ENCODE results near the gene MRTFB. TPM values are rescaled to one million over a fixed set of nuclear protein-coding genes. Genes with fewer than 3 reads are reported as not detected.

MRTFB gene
- total and polyA plus RNA-seq, 2 donors (not counting 3 experiments of a cell fraction or from before 2014, with no cell fraction given) = 19.6 to 49.5 TPM

DNA sequence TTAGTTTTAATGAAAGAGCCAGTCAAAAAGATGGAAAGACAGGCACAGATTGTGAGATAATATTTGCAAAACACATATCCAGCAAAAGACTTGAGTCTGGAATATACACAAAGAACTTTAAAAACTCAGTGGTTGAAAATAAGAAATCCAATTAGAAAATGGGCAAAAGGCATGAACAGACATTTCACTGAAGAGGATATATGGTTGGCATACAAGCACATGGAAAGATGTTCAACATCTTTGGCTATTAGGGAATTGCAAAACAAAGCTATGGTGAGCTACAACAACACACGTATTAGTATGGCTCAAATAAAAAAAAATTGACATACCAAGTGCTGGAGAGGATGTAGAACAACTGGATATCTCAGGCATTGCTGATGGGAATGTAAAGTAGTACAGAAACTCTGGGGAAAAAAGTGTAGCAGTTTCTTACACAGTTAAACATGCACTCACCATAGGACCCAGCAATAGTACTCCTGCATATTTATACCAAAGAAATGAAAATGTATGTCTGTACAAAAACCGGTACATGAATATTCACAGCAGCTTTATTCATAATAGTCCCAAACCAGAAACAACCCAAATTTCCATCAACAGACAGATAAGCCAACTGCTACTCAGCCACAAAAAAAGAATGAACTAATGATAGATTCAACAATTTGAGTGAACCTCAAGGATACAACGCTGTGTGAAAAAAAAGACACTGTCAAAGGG, 44.4 kb upstream of the MRTFB start:
- no peaks in the 10 kb centered on the region for H3K27me3 ChIP-seq (ENCODE audit: control insufficient read depth in 2 of 2, insufficient read depth in 2 of 2, low read length in 2 of 2)
- no peaks in the 10 kb centered on the region for H3K36me3 ChIP-seq (ENCODE audit: control insufficient read depth in 2 of 2, extremely low read depth in 1 of 2, insufficient read depth in 2 of 2, low read length in 2 of 2)
- ChIA-PET POLR2A (no interaction called here), CTCF (interaction anchor here (1.2 to 1.7 kb wide), 3 partner anchors 11 to 160 kb away, joined by 3 to 4 read pairs (median 3); no protein-coding TSS in a partner anchor)
- no peak overlapping the region for H3K4me2 ChIP-seq (ENCODE audit: insufficient read depth, low read length)
- no peaks in the 10 kb centered on the region for H3K4me1 ChIP-seq (ENCODE audit: control insufficient read depth, extremely low read depth, insufficient read depth, low read length)
- no peak overlapping the region for H3K4me3 ChIP-seq (replicated peaks in 1 of 3; ENCODE audit: insufficient read depth in 1 of 3, low read depth in 1 of 3, low read length in 3 of 3)
- no TSS peak for BruUV-seq (replicated peaks)
- intact Hi-C loops (cut with micrococcal nuclease) = no loop called here
- no peaks in the 10 kb centered on the region for H3K79me2 ChIP-seq (ENCODE audit: control insufficient read depth, insufficient read depth, low read length)
- no peaks in the 10 kb centered on the region for H3K9me3 ChIP-seq (replicated peaks; ENCODE audit: control insufficient read depth, insufficient read depth, low read length)
- dilution Hi-C loops (cut with MboI; ENCODE audit: extremely low pct_ligation_motif_present, low sequenced_read_pairs) = no loop called here
- DNase-seq (ENCODE audit: low read depth, low spot score) (no peak), FAIRE-seq (no peak)
- H3K27ac ChIP-seq (ENCODE audit: insufficient read depth, low read depth, low read length) = no peak overlapping the region
- no peak overlapping the region for H3K9ac ChIP-seq (replicated peaks; ENCODE audit: extremely low read depth, insufficient read depth, low read length)
- H2AFZ ChIP-seq (ENCODE audit: low read depth, low read length) = no peak overlapping the region
- no peaks in the 10 kb centered on the region for H4K20me1 ChIP-seq (replicated peaks; ENCODE audit: control insufficient read depth, extremely low read depth, insufficient read depth, low read length)
- TF ChIP-seq GATA2 (IDR thresholded peaks at IDR 0.05; ENCODE audit: insufficient read depth, insufficient read length, low read depth, low read length) (no peak), FOS (IDR thresholded peaks at IDR 0.05; ENCODE audit: borderline replicate concordance, insufficient read depth, low read length) (no peak), MYC (IDR thresholded peaks at IDR 0.05; ENCODE audit: low read depth, low read length) (no peak), POLR2AphosphoS5 (IDR thresholded peaks at IDR 0.05; ENCODE audit: insufficient read depth, low read depth, low read length) (no peak), JUN (IDR thresholded peaks at IDR 0.05; ENCODE audit: borderline replicate concordance, insufficient read depth, insufficient read length, low read depth) (no peak), EZH2 (IDR thresholded peaks at IDR 0.05; ENCODE audit: borderline replicate concordance, low read depth, low read length, severe bottlenecking) (no peak), POLR2A (IDR thresholded peaks at IDR 0.05; ENCODE audit: low read depth, low read length) (no peak)
- TF ChIP-seq, protein P1, sequence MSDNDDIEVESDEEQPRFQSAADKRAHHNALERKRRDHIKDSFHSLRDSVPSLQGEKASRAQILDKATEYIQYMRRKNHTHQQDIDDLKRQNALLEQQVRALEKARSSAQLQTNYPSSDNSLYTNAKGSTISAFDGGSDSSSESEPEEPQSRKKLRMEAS (IDR thresholded peaks at IDR 0.05; ENCODE audit: insufficient read depth, insufficient read length) = no peak
- TF ChIP-seq, protein P2, sequence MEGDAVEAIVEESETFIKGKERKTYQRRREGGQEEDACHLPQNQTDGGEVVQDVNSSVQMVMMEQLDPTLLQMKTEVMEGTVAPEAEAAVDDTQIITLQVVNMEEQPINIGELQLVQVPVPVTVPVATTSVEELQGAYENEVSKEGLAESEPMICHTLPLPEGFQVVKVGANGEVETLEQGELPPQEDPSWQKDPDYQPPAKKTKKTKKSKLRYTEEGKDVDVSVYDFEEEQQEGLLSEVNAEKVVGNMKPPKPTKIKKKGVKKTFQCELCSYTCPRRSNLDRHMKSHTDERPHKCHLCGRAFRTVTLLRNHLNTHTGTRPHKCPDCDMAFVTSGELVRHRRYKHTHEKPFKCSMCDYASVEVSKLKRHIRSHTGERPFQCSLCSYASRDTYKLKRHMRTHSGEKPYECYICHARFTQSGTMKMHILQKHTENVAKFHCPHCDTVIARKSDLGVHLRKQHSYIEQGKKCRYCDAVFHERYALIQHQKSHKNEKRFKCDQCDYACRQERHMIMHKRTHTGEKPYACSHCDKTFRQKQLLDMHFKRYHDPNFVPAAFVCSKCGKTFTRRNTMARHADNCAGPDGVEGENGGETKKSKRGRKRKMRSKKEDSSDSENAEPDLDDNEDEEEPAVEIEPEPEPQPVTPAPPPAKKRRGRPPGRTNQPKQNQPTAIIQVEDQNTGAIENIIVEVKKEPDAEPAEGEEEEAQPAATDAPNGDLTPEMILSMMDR (IDR thresholded peaks at IDR 0.05; ENCODE audit: extremely low read depth in 1 of 2, insufficient read depth in 1 of 2, low read depth in 1 of 2, low read length in 2 of 2) = no peak
- no peaks in the 10 kb centered on the region for H3K9me1 ChIP-seq (replicated peaks; ENCODE audit: control insufficient read depth, extremely low read depth, insufficient read depth, low read length)

All from endothelial cell of umbilical vein (primary cell).